Measurements from ENCODE around the gene COL4A6. TPM values are rescaled to one million over a fixed set of nuclear protein-coding genes. Genes with fewer than 3 reads are reported as not detected.

COL4A6 gene
- total and polyA plus RNA-seq, 2 of the 4 experiments (the other 2 are of a cell fraction) = 0.36 to 0.74 TPM

- no peak for ATAC-seq (ENCODE audit: low read depth)
- Histone ChIP-seq H3K79me1 (ENCODE audit: low read depth in 1 of 2, low read length in 2 of 2) (no peaks in the 10 kb centered on the region), H3K9me1 (ENCODE audit: insufficient read depth, low read length) (no peaks in the 10 kb centered on the region), H2AFZ (replicated peaks; ENCODE audit: low read length, poor library complexity) (no peak overlapping the region), H3K23ac (ENCODE audit: low read depth, low read length) (no peak overlapping the region), H3K36me3 (ENCODE audit: control insufficient read depth, insufficient read depth, low read length) (no peaks in the 10 kb centered on the region), H2BK15ac (ENCODE audit: low read depth, low read length) (no peak overlapping the region), H3K27me3 (ENCODE audit: control insufficient read depth, insufficient read depth, low read length) (no peaks in the 10 kb centered on the region), H2BK20ac (ENCODE audit: low read depth, low read length) (no peak overlapping the region), H3K9me3 (ENCODE audit: control insufficient read depth, insufficient read depth, low read length) (no peaks in the 10 kb centered on the region), H2AK5ac (ENCODE audit: low read depth, low read length) (no peak overlapping the region), H3K56ac (ENCODE audit: extremely low read depth, insufficient read depth, low read length) (no peak overlapping the region), H3K27ac (ENCODE audit: insufficient read depth, low read length) (no peak overlapping the region), H3K4ac (ENCODE audit: low read depth, low read length) (no peak overlapping the region), H3K18ac (ENCODE audit: low read depth, low read length) (no peak overlapping the region), H4K8ac (ENCODE audit: low read depth in 2 of 2, low read length in 2 of 2) (no peak overlapping the region), H3K4me1 (ENCODE audit: control insufficient read depth, insufficient read depth, low read length) (peaks cover 2% of the 10 kb centered on the region; the same call in 1 of the 2 replicates), H4K20me1 (ENCODE audit: insufficient read depth, low read length) (no peaks in the 10 kb centered on the region; the same call in 1 of the 2 replicates), H2BK5ac (ENCODE audit: low read depth, low read length, poor library complexity, severe bottlenecking) (no peak overlapping the region), H3K9ac (ENCODE audit: low read depth, low read length) (no peak overlapping the region), H3K4me3 (ENCODE audit: insufficient read depth, low read depth, low read length) (no peak overlapping the region), H2BK120ac (ENCODE audit: low read depth, low read length) (no peak overlapping the region), H2AK9ac (replicated peaks; ENCODE audit: low read depth, low read length, poor library complexity) (no peak overlapping the region), H3K4me2 (ENCODE audit: low read depth, low read length) (no peak overlapping the region; the same call in 1 of the 2 replicates), H3K14ac (replicated peaks; ENCODE audit: low read depth, low read length) (no peak overlapping the region), H4K5ac (ENCODE audit: low read depth, low read length) (no peak overlapping the region), H4K91ac (ENCODE audit: insufficient read depth, low read depth, low read length) (no peak overlapping the region)
- no peak for DNase-seq
- no TSS peak for BruUV-seq (replicated peaks)
- dilution Hi-C loops (cut with HindIII; ENCODE audit: low sequenced_read_pairs, unreplicated experiment) (no loop called here), in situ Hi-C loops (cut with MboI; ENCODE audit: low sequenced_read_pairs) (no loop called here), intact Hi-C loops (cut with micrococcal nuclease) (no loop called here)
- ChIA-PET CTCF (interaction anchor here (1.1 kb wide), 1 partner anchor 12 kb away, joined by 3 read pairs; no protein-coding TSS in a partner anchor), POLR2A (ENCODE audit: unreplicated experiment) (no interaction called here)
- no CpG with 5 or more reads among the region's 4 CpGs for WGBS, 2 experiments (ENCODE audit: extremely low coverage in 2 of 2, insufficient read length in 1 of 2)
- TF ChIP-seq CTCF (conservative IDR thresholded peaks at IDR 0.05; ENCODE audit: low read depth, low read length) = no peak
- no peak for TF ChIP-seq ELK1 (IDR thresholded peaks at IDR 0.05; ENCODE audit: borderline replicate concordance, low read depth, low read length)
- no peak for TF ChIP-seq SMC3 (IDR thresholded peaks at IDR 0.05; ENCODE audit: low read depth, low read length)
- no peak for TF ChIP-seq RAD21 (IDR thresholded peaks at IDR 0.05; ENCODE audit: low read length)
- TF ChIP-seq POLR2A (IDR thresholded peaks at IDR 0.05; ENCODE audit: low read depth, low read length) = no peak
- TF ChIP-seq FOS (IDR thresholded peaks at IDR 0.05; ENCODE audit: low read depth, low read length) = no peak
- TF ChIP-seq CHD1 (IDR thresholded peaks at IDR 0.05; ENCODE audit: low read depth, low read length) = no peak
- TF ChIP-seq MXI1 (IDR thresholded peaks at IDR 0.05; ENCODE audit: borderline replicate concordance, low read depth, low read length) = no peak
- no peak for TF ChIP-seq RFX5 (IDR thresholded peaks at IDR 0.05; ENCODE audit: low read depth, low read length)
- TF ChIP-seq MAZ (IDR thresholded peaks at IDR 0.05; ENCODE audit: borderline replicate concordance, low read depth, low read length) = no peak
- no peak for TF ChIP-seq BHLHE40 (IDR thresholded peaks at IDR 0.05; ENCODE audit: low read depth, low read length)
These were observed 18.8 kb upstream of the COL4A6 start for GRCh38 chrX:108456971-108457477.
